GM18858 (cell line): ENCODE results near the gene MED13L.
A peak's percentile ranks its signal among the peaks of the same experiment; 100 is the strongest.

Experiments
- ATAC-seq: cut with Tn5 transposase; IDR thresholded peaks from one replicate; pipeline ENCODE4 v1.9.1; 2021; ENCODE audit not compliant: unreplicated experiment

MED13L gene

DNA sequence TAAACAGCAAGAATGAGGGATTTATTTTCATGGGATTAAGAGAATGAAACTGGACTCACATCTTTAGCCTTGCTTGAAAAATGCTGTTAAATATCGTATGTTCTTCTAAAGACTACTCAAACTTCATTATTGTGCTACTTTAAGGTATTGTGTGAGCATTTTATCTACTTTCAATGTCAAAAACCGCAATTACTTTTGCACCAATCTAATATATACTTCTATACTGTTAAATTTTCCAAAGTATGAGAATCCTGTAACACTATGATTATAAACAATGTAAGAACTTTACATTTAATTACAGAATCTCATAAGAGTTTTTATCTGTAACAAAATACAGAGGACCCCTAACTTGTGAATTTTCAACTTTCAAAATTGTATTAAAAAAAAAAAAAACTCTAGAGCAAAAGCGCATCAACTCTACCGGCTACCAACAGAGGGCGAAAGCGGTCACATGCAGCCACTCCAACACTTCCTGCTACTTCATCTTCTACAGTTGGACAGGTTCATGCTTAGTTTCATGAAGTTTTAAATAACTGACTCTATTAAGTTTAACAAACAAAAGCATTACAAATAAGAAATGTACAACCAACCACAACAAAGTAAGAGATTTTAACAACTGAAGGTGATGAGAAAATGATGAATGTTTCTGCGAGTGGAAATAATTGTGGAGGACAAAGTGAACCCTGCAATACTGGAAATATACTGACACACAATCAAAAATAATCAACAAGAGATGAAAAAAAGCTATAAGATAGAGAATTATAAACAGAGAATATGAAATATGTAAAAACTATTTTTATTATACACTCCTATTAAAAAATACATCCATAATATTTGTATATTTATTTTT is 210.9 kb downstream of the MED13L start:
- ATAC-seq, result no peak

GRCh38 chr12:116065606-116066005 is 211.9 kb downstream of the MED13L start:
- ATAC-seq, result no peak

DNA sequence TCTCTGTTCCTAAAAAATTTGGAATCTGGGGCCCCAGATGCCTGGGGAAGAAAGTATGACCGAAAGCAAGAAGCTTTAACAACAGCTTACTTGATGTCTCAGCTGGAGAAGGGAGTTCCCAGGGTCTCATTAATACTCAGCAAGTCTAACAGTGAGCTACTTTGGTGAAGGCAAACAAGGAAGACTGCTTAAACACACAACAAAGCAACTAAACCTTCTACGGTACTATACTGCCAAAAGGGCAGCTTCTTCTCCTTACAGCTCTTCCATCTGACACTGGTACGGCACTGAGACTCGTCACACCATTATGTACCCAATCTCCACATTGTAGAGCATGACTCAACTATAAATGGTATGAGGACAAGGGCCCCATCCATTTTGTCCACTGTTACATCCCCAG is 213.0 kb downstream of the MED13L start:
- no peak for ATAC-seq

DNA sequence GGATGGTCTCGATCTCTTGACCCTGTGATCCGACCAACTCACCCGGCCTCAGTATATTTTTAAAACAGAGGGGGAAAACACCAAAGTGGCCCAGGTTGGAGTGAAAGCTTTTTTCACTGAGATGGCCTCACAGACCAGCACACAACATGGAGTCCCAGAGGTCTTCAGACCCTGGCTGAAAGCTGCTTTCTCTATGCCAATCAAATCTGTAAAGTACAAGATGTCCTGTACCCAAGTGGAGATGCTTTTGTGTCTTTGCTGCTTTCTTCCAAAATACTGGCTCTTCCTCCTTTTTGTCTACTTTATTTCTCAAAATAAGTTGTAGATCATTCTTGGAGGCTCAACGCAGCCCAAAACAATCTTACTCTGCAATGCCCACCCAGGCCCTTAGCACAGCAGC is 214.8 kb downstream of the MED13L start:
- ATAC-seq, result no peak

GRCh38 chr12:116060764-116061163 is 216.7 kb downstream of the MED13L start:
- ATAC-seq, result peak; percentile 74

GRCh38 chr12:116059904-116060303 is 217.6 kb downstream of the MED13L start:
- ATAC-seq, result no peak

GRCh38 chr12:116058574-116058973 is 218.9 kb downstream of the MED13L start:
- no peak for ATAC-seq

GRCh38 chr12:116057356-116057755 is 220.1 kb downstream of the MED13L start:
- no peak for ATAC-seq

GRCh38 chr12:116055895-116056607 is 221.4 kb downstream of the MED13L start:
- ATAC-seq, result no peak

DNA sequence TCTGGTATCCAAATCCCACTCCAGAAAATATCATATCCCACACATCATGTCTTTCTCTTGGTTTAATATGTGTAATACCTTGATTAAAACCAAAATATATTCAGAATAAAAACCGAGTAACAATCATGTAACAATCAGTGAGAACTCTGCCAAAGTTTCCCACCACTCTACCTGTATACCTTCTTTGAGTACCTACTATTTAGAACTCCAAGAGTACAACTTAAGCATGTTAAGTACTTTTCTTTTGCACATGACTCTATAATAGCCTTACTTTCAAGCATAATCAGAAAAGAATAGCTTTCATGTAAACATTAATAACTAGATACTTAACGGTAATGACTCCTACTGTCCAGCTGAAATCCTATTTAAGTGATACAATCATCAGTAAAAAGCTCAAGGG is 223.2 kb downstream of the MED13L start:
- no peak for ATAC-seq

DNA sequence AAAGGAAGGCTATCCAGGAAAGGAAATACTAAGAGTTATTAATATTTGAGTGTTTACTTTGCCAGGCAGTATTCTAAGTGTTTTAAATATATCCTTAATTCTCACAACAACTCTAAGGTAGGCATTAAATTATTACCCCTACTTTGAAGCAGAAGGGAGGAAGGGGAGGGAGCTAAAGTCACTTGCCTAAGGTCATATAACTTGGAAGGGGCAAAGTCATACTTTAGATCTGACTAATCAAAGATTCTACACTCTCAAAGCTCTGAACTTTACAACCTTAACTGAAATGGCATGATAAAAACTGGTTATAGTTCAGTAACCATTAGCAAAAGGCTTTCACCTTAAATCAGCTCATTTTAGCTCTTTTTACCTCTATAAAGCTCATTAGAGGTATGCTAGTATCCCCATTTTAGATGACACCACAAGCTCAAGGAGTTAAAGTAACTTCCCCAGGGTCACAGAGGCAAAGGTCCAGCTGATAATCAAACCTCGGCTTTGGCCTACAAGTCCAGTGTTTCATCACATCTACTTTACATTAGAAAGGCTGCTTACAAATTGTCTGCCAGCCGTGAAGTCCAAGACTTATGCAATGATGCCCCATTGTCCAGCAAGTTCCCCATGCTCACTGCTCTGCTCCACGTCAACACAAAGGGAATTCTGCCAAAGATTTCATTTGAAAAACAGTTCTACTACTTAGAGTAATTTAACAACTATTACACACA is 223.9 kb downstream of the MED13L start:
- ATAC-seq, result no peak

GRCh38 chr12:116050275-116050674 is 227.2 kb downstream of the MED13L start:
- ATAC-seq, result no peak

DNA sequence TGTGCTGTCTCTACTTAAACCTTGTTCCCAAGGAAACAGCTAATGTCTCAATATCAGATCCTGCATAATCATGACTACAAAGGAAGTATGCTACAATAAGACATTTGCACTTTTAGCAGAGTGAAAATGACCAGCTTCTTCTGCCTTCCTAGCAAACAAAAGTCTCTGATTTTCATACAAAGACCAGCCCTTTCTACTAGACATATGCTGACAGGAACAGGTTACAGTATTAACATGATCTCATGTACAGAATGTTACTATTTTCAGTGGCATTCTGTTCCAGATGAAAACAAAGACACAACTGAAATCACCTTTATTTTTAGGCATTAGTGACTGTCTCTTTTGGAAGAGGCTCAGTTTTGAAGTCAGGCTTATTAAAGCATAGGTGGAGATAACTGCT is 228.6 kb downstream of the MED13L start:
- ATAC-seq, result no peak

- ATAC-seq, result no peak
Observed at GRCh38 chr12:116046039-116046438, 231.5 kb downstream of the MED13L start.

DNA sequence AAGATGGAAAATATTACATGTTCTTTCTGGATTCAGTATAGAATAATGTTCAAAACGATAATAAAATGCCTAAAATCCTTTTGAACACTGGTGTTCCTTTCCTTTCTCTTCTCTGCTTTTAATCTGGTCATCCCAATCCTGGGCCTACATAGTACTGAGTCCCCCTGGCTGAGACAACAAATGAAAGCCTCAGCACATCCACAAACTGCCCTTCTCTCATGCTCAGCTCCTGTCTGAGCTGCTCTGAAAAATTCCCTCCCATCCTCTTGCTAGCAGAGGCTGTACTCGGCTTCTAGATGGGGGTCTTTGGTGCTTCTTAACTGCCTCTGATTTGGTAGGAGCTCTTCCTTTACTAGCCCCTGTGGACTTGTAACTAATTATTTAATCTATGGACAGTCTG is 232.3 kb downstream of the MED13L start:
- ATAC-seq, result no peak

- no peak for ATAC-seq
Observed at GRCh38 chr12:116043659-116044535, 233.6 kb downstream of the MED13L start.

- ATAC-seq, result no peak
Observed at GRCh38 chr12:116040402-116040801, 237.1 kb downstream of the MED13L start.

DNA sequence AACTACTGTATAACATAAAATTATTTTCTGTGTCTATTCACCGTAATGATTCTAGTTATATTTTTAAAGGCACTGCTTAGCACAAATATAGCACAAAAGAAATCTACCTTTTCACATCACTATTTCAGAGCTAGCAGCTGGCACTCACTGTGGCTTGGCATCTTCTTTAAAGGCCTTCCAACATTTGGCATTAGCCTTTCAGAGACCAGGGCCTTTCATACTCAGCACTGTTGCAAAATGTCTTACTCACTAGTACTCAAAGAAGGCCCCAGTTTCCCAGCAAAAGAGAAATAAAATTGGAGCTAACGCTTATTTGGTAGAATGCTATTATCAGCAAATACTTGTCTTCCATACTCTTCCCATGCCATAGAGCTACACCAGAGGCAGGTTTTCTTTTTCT is 238.4 kb downstream of the MED13L start:
- no peak for ATAC-seq

GRCh38 chr12:116037941-116038837 is 239.3 kb downstream of the MED13L start:
- ATAC-seq, result no peak

DNA sequence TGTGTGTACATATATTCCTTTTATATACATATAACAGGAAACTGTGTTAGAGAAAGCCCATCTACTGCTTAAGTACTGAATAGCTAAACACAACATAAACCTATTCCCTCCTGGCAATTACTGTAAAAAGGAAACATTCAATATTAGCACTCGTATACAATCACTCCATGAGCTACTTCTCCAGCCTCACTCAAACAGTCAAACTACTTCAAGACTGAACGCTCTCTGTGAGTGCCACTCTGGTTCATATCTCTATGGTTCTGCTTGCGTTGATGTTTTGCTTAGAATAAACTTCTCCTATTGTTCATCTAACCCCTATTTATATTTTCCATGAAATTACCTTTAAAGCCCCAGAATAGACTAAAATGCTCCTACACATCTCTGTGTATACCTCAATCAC is 243.7 kb downstream of the MED13L start:
- ATAC-seq, result no peak
